ENCODE results near the gene LRRC74A.

- TF ChIP-seq, protein P1, sequence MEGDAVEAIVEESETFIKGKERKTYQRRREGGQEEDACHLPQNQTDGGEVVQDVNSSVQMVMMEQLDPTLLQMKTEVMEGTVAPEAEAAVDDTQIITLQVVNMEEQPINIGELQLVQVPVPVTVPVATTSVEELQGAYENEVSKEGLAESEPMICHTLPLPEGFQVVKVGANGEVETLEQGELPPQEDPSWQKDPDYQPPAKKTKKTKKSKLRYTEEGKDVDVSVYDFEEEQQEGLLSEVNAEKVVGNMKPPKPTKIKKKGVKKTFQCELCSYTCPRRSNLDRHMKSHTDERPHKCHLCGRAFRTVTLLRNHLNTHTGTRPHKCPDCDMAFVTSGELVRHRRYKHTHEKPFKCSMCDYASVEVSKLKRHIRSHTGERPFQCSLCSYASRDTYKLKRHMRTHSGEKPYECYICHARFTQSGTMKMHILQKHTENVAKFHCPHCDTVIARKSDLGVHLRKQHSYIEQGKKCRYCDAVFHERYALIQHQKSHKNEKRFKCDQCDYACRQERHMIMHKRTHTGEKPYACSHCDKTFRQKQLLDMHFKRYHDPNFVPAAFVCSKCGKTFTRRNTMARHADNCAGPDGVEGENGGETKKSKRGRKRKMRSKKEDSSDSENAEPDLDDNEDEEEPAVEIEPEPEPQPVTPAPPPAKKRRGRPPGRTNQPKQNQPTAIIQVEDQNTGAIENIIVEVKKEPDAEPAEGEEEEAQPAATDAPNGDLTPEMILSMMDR (IDR thresholded peaks at IDR 0.05), result no peak
- no peak for TF ChIP-seq POLR2A (IDR thresholded peaks at IDR 0.05)
Measured at GRCh38 chr14:76779221-76780057, 46.8 kb upstream of the LRRC74A start.

All from body of pancreas (tissue), 4 donors.